Esophagus muscularis mucosa (tissue), 4 donors: ENCODE data around the gene CNOT3.

Source experiments
- CTCF ChIP-seq, 3 experiments: fragments of 200-600 bp in 2 of 3; fragments of 450-650 bp in 1 of 3; sonication (generic) in 2 of 3; IDR thresholded peaks; one replicate each; pipeline ENCODE4 v1.5.1; 2017 to 2019; ENCODE audit warnings: antibody characterized with exemption in 3 of 3, mild to moderate bottlenecking in 2 of 3, moderate library complexity in 1 of 3
- EP300 ChIP-seq: sonication (generic); formaldehyde crosslinking; IDR thresholded peaks from one replicate; pipeline ENCODE4 v1.6.1; 2017; ENCODE audit warnings: antibody characterized with exemption
- POLR2A ChIP-seq: fragments of 450-650 bp; IDR thresholded peaks from one replicate; pipeline ENCODE4 v1.6.1; 2017; ENCODE audit warnings: antibody characterized with exemption, moderate library complexity, mild to moderate bottlenecking, low read depth
- POLR2AphosphoS5 ChIP-seq, 2 donors: sonication (generic); formaldehyde crosslinking; IDR thresholded peaks; one replicate each; pipeline ENCODE4 v1.6.1; 2017; ENCODE audit warnings: antibody characterized with exemption in 2 of 2

DNA sequence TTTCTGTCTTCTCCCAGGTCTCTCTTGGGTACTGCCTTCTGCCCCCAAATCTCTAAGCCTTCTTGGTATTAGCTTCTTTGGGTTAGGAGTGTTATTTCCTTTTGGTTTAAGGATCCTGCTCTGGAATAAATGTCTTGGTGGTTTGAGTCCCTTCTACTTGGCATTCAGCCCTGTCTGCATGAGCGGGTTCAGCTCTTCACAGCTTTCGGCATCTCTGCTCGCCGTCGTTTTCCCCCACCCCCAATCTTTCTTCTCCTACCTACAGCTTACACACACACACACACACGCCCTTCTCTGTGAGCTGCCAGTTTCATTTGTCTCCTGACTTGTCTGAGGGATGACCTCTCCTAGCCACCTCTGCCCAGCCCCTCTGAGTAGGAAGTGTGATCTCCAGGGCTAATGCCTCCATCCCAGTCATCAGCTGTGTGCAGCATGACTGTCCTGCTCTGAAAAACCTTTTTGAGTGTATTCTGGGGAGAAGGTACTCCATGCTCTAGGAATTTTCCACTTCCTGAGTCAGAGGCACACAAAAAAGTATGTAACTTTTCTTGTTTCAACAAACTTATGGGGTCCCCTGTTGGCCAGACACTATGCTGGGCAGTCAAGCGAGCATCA lies 4.7 kb downstream of the CNOT3 start:
- no peak for TF ChIP-seq CTCF (IDR thresholded peaks at IDR 0.05)
- no peak for TF ChIP-seq POLR2A
- TF ChIP-seq EP300 = no peak
- TF ChIP-seq POLR2AphosphoS5 (IDR thresholded peaks at IDR 0.05) = no peak
